Measurements from ENCODE around the gene TBX2.

TBX2 gene

DNA sequence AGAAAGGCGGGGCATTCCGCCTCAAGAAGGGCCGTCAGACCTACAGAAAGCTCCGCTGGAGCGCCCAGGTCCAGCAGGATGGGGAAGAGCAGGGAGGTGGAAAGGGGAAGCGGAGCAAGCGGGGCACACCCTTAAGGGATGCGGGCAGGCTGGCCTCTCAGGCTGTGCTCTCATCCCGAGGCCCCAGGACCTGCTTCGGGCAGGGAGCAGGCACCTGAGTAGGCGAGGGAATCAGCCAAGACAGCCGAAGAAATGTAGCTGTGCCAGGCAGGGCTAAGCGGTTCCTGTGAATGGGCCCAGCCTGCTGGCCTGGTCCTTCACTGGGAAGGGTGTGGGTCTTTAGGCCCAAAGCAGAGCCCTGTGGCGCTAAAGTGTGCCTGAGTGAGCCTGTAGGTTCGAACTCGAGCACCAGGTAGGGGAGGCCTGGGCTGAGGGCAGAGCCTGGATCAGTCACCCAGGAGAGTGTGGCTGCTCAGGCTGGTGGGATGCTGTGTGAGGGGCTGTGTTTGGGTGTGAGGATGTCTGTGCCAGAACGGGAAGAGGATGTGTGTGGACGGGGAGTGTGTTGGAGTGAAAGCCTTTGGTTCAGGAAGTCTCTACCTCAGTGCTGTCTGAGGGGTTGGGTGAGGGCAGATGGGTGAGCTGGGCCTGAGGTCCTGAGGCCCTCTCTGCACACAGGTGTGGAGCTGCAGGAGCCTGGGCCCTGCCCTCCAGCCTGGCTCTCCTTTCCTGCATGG lies 55.8 kb downstream of the TBX2 start:
- DNase-seq = no peak

DNA sequence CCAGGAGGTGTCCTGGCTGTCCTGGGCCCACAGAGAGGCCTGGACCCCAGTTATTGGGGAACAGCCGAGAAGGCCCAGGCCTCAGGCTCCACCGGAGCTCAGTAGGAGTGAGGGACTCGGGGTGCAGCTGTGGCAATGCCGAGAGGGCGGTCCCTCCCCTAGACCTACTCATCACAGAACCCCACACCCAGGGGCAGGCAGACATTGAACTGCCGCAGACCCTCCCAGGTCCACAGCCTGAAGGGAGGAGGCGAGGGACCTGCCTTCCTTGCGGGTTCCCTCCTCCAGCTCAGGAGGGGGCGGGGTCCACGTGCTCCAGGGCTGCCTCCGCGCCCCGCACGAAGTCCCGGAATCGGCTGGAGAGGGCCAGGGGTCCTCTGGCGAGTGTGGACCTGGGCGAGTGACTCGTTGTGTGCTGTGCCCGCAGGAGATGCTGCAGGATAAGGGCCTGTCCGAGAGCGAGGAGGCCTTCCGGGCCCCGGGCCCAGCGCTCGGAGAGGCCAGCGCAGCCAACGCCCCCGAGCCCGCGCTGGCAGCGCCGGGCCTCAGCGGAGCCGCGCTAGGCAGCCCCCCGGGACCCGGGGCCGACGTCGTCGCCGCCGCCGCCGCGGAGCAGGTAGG lies 56.5 kb downstream of the TBX2 start:
- DNase-seq = no peak

DNA sequence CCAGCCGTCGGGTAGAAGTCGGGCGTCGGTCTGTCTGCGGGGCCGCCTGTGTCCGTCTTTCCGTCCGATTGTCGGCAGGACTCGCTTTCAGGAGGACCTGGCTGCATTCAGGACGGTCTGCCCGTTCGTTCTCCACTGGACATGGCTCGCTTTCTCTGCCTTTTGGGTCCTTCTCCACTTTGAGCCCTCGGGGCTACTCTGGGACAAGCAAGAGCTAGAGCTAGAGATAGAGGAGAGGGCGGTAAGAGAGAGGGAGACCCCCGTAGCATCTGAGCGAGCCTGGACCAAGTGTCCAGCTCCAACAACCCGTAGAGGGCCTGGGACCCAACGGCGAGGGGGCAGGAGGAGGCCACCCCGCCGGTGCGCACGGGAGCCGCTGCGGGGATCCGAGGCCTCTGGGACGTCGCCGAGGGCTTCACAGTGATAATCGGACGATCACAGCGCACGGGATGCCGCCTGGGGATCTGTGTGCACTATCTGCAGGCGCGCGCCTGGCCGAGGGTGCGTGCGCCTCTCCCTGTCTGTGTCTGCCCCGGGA lies 57.1 kb downstream of the TBX2 start:
- DNase-seq = no peak

DNA sequence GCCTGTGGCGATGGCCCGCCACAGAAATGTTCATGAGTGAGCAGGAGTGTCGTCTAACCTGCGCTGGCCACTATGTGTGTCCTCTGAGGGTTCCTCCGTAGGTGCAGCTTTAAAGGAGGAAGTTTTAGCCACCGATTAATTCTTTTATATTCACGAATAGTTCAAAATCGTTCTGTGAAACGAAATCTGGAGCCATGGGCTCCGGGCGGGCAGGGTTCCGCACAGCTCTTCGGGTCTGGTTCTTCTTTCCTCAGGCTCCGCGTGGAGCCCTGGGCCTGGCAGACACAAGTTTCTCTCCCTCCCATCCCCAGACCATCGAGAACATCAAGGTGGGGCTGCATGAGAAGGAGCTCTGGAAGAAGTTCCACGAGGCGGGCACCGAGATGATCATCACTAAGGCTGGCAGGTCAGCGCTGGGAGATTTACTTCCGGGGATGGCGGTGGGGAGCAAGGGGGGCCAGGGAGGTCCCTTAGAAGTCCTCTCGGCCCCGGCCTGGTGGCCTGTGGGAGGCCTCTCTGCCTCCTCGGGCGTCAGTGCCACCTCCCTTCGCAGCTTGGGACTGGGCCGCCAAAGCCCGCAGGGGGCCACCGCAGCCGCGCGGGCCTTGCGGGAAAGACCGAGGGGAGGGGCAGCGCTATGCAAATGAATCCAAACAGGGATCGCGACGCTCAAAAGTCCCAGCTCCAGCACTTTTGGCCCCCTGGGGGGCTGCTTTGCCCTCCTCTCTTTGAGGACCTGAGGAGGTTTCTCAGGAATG lies 57.8 kb downstream of the TBX2 start:
- no peak for DNase-seq

DNA sequence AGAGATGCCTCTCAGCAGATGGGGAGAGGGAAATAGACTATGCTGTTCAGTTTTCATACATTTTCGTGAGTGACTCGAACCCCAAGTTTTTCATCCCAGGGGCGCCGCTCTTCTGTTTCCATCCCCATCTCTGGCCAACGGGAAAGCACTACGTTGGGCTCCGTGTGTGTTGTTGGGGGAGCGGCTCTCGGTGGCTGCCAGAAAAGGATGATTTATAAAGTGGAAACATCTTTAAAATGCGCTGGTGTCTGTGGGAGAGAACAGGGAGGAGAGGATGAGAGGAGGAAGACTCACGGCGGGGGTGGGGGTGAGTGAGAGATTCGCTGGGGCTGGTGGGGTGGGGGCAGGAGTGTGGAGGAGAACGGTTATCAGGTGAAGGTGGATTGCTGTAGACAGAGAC lies 58.4 kb downstream of the TBX2 start:
- no peak for DNase-seq

DNA sequence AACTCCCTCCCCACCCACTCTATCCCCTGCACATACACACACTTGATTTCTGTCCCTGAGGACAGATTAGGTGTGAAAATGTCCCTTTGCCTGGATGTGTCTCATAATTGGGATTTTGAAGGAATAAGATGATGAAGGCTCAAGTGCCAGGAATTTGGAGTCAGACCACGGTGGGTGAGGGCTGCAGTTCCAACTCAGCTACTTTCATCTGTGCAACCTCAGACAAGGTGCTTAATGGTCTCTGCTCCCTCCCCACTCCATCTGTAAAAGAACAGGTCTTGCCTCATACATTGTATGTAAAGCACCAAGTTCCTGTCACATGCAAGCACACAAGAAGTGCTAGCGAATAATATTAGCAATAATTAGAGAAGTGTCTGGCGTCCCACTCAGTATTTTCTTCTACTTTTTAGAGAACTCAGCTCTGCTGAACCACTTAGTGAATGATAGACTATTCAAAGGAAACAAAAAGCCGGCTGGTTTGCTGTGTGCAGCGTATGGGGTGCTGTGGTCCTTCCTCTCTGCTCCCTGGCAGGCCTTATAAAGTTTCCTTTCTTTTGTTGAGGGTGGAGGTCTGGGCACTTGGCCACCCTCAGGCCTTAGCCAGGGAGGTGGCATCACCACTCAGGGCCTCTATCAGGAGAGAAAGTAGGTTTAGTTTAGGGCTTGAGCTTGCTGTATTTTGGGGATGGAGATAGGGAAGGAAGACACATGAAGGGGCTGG lies 58.9 kb downstream of the TBX2 start:
- no peak for DNase-seq
